ENCODE results near the gene PPFIA4.

Gene PPFIA4

DNA sequence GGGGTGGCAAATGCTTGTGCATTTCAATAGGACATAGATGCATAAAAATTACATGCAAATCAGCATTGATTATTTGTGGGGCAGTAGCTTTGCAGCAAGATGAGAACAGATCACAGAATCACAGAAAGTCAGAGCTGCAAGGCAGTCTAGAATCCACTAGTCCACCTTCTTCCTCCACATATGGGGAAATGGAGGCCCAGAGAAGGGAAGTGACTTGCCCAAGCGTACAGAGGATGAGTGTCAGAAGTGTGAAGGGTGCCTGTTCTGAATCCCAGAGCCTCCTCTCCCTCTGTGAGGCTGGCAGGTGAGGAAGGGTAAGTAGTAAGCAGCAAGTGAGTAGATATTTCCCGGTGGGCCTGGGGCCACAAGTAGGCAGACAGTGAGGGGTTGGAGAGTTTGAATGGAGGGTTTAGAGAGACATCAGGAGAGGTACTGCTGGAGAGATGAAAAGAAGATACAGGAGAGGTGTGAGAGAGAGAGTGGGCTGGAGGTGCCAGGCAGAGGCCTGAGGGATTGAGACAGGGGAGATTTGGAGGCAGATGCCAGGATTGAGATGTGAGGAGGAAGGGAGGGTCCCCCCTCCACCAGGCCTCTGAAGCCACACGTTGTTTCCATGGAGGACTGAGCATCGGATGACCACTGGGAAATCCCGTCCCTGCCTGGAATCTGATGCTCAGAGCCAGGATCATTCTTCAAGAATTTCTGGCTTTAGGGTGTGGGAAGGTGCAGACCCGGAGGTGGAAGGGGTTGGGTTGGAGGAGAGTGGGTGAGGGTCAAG is 64.3 kb downstream of the PPFIA4 start:
- Histone ChIP-seq H3K9me3 (ENCODE audit: control insufficient read depth in 1 of 2, low read length in 2 of 2) (peaks cover 0 to 6% of the 10 kb centered on the region in 2 donors), H3K27me3 (ENCODE audit: control insufficient read depth in 1 of 2, insufficient read depth in 2 of 2, low read length in 2 of 2) (no peaks in the 10 kb centered on the region), H3K4me3 (ENCODE audit: low read depth in 1 of 2, low read length in 2 of 2) (no peak overlapping the region), H3K4me1 (ENCODE audit: control insufficient read depth in 1 of 2, insufficient read depth in 2 of 2, low read length in 2 of 2) (no peaks in the 10 kb centered on the region), H3K36me3 (ENCODE audit: control insufficient read depth in 1 of 2, insufficient read depth in 2 of 2, low read length in 2 of 2) (no peaks in the 10 kb centered on the region), H3K9ac (ENCODE audit: low read depth in 1 of 2, low read length in 2 of 2) (no peak overlapping the region), H3K27ac (ENCODE audit: low read depth, low read length) (no peak overlapping the region)

DNA sequence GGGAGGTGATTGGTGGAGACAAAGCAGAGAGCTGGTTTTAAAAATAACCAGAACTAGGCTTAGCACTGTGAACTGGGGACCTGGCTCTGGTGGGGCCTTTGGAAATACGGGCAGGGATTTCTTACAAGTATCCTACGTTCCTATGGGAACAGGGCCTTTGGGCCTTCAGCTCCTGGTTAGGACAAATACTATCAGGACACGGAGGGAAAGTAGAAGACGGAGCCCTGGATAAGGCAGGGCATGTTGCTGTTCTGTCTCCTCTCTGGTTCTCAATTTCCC is 64.8 kb downstream of the PPFIA4 start:
- Histone ChIP-seq H3K36me3 (ENCODE audit: control insufficient read depth in 1 of 2, insufficient read depth in 2 of 2, low read length in 2 of 2) (no peaks in the 10 kb centered on the region), H3K4me1 (ENCODE audit: control insufficient read depth in 1 of 2, insufficient read depth in 2 of 2, low read length in 2 of 2) (no peaks in the 10 kb centered on the region), H3K9ac (ENCODE audit: low read depth in 1 of 2, low read length in 2 of 2) (no peak overlapping the region), H3K9me3 (ENCODE audit: control insufficient read depth in 1 of 2, low read length in 2 of 2) (peaks cover 0 to 8% of the 10 kb centered on the region in 2 donors), H3K27me3 (ENCODE audit: control insufficient read depth in 1 of 2, insufficient read depth in 2 of 2, low read length in 2 of 2) (no peaks in the 10 kb centered on the region), H3K4me3 (ENCODE audit: low read depth in 1 of 2, low read length in 2 of 2) (no peak overlapping the region), H3K27ac (ENCODE audit: low read depth, low read length) (no peak overlapping the region)

GRCh38 chr1:203091761-203092330 is 65.6 kb downstream of the PPFIA4 start:
- Histone ChIP-seq H3K27ac (ENCODE audit: low read depth, low read length) (no peak overlapping the region), H3K9me3 (ENCODE audit: control insufficient read depth in 1 of 2, low read length in 2 of 2) (peaks cover 0 to 8% of the 10 kb centered on the region in 2 donors), H3K27me3 (ENCODE audit: control insufficient read depth in 1 of 2, insufficient read depth in 2 of 2, low read length in 2 of 2) (no peaks in the 10 kb centered on the region), H3K36me3 (ENCODE audit: control insufficient read depth in 1 of 2, insufficient read depth in 2 of 2, low read length in 2 of 2) (no peaks in the 10 kb centered on the region), H3K4me1 (ENCODE audit: control insufficient read depth in 1 of 2, insufficient read depth in 2 of 2, low read length in 2 of 2) (no peaks in the 10 kb centered on the region), H3K9ac (ENCODE audit: low read depth in 1 of 2, low read length in 2 of 2) (no peak overlapping the region), H3K4me3 (ENCODE audit: low read depth in 1 of 2, low read length in 2 of 2) (no peak overlapping the region)

- Histone ChIP-seq H3K4me1 (ENCODE audit: control insufficient read depth in 1 of 2, insufficient read depth in 2 of 2, low read length in 2 of 2) (no peaks in the 10 kb centered on the region), H3K4me3 (ENCODE audit: low read depth in 1 of 2, low read length in 2 of 2) (no peak overlapping the region), H3K9me3 (ENCODE audit: control insufficient read depth in 1 of 2, low read length in 2 of 2) (peaks cover 0 to 8% of the 10 kb centered on the region in 2 donors), H3K9ac (ENCODE audit: low read depth in 1 of 2, low read length in 2 of 2) (no peak overlapping the region), H3K27me3 (ENCODE audit: control insufficient read depth in 1 of 2, insufficient read depth in 2 of 2, low read length in 2 of 2) (no peaks in the 10 kb centered on the region), H3K27ac (ENCODE audit: low read depth, low read length) (no peak overlapping the region), H3K36me3 (ENCODE audit: control insufficient read depth in 1 of 2, insufficient read depth in 2 of 2, low read length in 2 of 2) (no peaks in the 10 kb centered on the region)
Observed at GRCh38 chr1:203093754-203094410, 67.6 kb downstream of the PPFIA4 start.

DNA sequence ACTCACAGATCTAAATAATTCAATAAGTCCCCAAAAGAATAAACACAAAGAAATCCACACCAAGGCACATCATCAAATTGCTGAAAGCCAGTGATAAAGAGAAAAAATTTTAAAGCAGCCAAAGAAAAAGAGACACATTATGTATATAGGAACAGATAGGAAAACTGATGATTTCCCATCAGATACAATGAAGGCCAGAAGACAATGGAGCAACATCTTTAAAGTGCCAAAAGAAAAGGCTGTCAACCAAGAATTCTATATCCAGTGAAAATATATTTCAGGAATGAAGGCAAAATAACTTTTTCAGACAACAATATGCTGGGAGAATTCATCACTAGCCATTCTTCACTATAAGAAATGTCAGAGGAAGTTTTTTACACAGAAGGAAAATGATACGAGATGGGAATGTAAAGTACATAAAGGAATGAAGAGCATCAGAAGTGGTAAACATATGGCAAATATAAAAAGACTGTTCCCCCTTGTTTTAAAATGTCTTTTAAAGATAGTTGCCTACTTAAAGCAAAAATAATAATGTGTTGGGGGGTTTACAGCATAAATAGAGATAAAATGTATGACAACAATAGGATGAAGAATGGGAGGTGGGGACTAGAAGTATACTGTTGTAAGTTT is 68.9 kb downstream of the PPFIA4 start:
- H3K4me3 ChIP-seq (ENCODE audit: low read depth in 1 of 2, low read length in 2 of 2): no peak overlapping the region
- no peaks in the 10 kb centered on the region for H3K27me3 ChIP-seq (ENCODE audit: control insufficient read depth in 1 of 2, insufficient read depth in 2 of 2, low read length in 2 of 2)
- peaks cover 0 to 8% of the 10 kb centered on the region in 2 donors for H3K9me3 ChIP-seq (ENCODE audit: control insufficient read depth in 1 of 2, low read length in 2 of 2)
- no peaks in the 10 kb centered on the region for H3K36me3 ChIP-seq (ENCODE audit: control insufficient read depth in 1 of 2, insufficient read depth in 2 of 2, low read length in 2 of 2)
- H3K27ac ChIP-seq (ENCODE audit: low read depth, low read length): no peak overlapping the region
- no peak overlapping the region for H3K9ac ChIP-seq (ENCODE audit: low read depth in 1 of 2, low read length in 2 of 2)
- H3K4me1 ChIP-seq (ENCODE audit: control insufficient read depth in 1 of 2, insufficient read depth in 2 of 2, low read length in 2 of 2): peaks cover 0 to under 1% of the 10 kb centered on the region in 2 donors

DNA sequence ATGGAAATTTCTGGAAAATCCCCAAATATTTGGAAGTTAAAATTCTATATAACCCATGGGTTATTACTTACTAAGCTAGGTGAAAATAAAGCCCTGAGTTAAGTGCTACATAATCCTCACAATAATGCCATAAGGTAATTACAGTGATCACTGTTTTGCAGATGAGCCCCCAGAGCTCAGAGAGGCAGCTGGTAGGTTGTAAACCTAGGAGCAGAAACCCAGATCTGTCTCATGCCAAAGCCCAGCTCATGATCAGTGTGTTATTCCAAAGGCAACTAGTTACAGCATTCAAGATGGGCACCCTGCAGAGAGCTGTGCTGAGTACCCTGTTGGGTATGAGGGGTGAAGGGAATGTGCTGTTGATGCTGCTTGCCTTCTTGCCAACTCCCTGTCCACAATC is 70.3 kb downstream of the PPFIA4 start:
- H3K36me3 ChIP-seq (ENCODE audit: control insufficient read depth in 1 of 2, insufficient read depth in 2 of 2, low read length in 2 of 2): no peaks in the 10 kb centered on the region

GRCh38 chr1:203097001-203097400 is 70.7 kb downstream of the PPFIA4 start:
- H3K4me1 ChIP-seq (ENCODE audit: control insufficient read depth in 1 of 2, insufficient read depth in 2 of 2, low read length in 2 of 2): peaks cover 3 to 4% of the 10 kb centered on the region in 2 donors
- peaks cover 0 to 8% of the 10 kb centered on the region in 2 donors for H3K9me3 ChIP-seq (ENCODE audit: control insufficient read depth in 1 of 2, low read length in 2 of 2)
- no peaks in the 10 kb centered on the region for H3K27me3 ChIP-seq (ENCODE audit: control insufficient read depth in 1 of 2, insufficient read depth in 2 of 2, low read length in 2 of 2)
- no peak overlapping the region for H3K27ac ChIP-seq (ENCODE audit: low read depth, low read length)
- no peak overlapping the region for H3K4me3 ChIP-seq (ENCODE audit: low read depth in 1 of 2, low read length in 2 of 2)
- no peaks in the 10 kb centered on the region for H3K36me3 ChIP-seq (ENCODE audit: control insufficient read depth in 1 of 2, insufficient read depth in 2 of 2, low read length in 2 of 2)
- no peak overlapping the region for H3K9ac ChIP-seq (ENCODE audit: low read depth in 1 of 2, low read length in 2 of 2)

More for the DNA sequence above, 70.3 kb downstream of the PPFIA4 start:
- H3K4me1 ChIP-seq (ENCODE audit: control insufficient read depth in 1 of 2, insufficient read depth in 2 of 2, low read length in 2 of 2): peaks cover 0 to 3% of the 10 kb centered on the region in 2 donors
- no peak overlapping the region for H3K4me3 ChIP-seq (ENCODE audit: low read depth in 1 of 2, low read length in 2 of 2)
- no peak overlapping the region for H3K9ac ChIP-seq (ENCODE audit: low read depth in 1 of 2, low read length in 2 of 2)
- no peak overlapping the region for H3K27ac ChIP-seq (ENCODE audit: low read depth, low read length)
- H3K9me3 ChIP-seq (ENCODE audit: control insufficient read depth in 1 of 2, low read length in 2 of 2): peaks cover 0 to 8% of the 10 kb centered on the region in 2 donors
- no peaks in the 10 kb centered on the region for H3K27me3 ChIP-seq (ENCODE audit: control insufficient read depth in 1 of 2, insufficient read depth in 2 of 2, low read length in 2 of 2)

DNA sequence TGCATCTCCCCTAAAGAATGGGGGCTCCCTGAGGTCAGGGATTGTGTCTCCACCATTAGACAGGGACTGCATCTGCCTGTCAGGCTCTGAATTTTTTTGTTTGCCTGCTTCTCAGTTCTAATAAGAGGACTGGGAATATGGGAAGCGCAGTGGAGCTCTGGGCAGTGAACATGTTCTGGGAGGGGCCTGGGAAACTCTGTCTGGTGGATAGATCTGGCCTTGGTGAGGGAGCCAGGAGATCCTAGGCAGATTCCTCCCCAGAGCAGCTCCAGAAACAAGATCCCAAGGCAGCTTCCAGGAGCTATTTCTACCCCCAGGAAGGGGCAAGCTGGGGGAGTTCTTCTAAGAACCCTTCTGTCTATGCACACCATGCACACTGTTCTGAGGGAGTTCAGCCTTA is 72.2 kb downstream of the PPFIA4 start:
- Histone ChIP-seq H3K9me3 (ENCODE audit: control insufficient read depth in 1 of 2, low read length in 2 of 2) (peaks cover 0 to 8% of the 10 kb centered on the region in 2 donors), H3K27ac (ENCODE audit: low read depth, low read length) (no peak overlapping the region), H3K4me3 (ENCODE audit: low read depth in 1 of 2, low read length in 2 of 2) (no peak overlapping the region), H3K27me3 (ENCODE audit: control insufficient read depth in 1 of 2, insufficient read depth in 2 of 2, low read length in 2 of 2) (no peaks in the 10 kb centered on the region), H3K4me1 (ENCODE audit: control insufficient read depth in 1 of 2, insufficient read depth in 2 of 2, low read length in 2 of 2) (peaks cover 8 to 10% of the 10 kb centered on the region in 2 donors), H3K9ac (ENCODE audit: low read depth in 1 of 2, low read length in 2 of 2) (no peak overlapping the region), H3K36me3 (ENCODE audit: control insufficient read depth in 1 of 2, insufficient read depth in 2 of 2, low read length in 2 of 2) (no peaks in the 10 kb centered on the region)

GRCh38 chr1:203098914-203099520 is 72.7 kb downstream of the PPFIA4 start:
- peaks cover 0 to 8% of the 10 kb centered on the region in 2 donors for H3K9me3 ChIP-seq (ENCODE audit: control insufficient read depth in 1 of 2, low read length in 2 of 2)
- H3K36me3 ChIP-seq (ENCODE audit: control insufficient read depth in 1 of 2, insufficient read depth in 2 of 2, low read length in 2 of 2): no peaks in the 10 kb centered on the region
- H3K4me3 ChIP-seq (ENCODE audit: low read depth in 1 of 2, low read length in 2 of 2): no peak overlapping the region
- H3K4me1 ChIP-seq (ENCODE audit: control insufficient read depth in 1 of 2, insufficient read depth in 2 of 2, low read length in 2 of 2): peaks cover 8 to 10% of the 10 kb centered on the region in 2 donors
- no peaks in the 10 kb centered on the region for H3K27me3 ChIP-seq (ENCODE audit: control insufficient read depth in 1 of 2, insufficient read depth in 2 of 2, low read length in 2 of 2)
- H3K9ac ChIP-seq (ENCODE audit: low read depth in 1 of 2, low read length in 2 of 2): no peak overlapping the region
- H3K27ac ChIP-seq (ENCODE audit: low read depth, low read length): no peak overlapping the region
